ENCODE measurements around the gene COQ8A. TPM values are rescaled to one million over a fixed set of nuclear protein-coding genes. Genes with fewer than 3 reads are reported as not detected.

COQ8A gene
- total RNA-seq, 1 donor from 2014 or later, result 294 TPM

DNA sequence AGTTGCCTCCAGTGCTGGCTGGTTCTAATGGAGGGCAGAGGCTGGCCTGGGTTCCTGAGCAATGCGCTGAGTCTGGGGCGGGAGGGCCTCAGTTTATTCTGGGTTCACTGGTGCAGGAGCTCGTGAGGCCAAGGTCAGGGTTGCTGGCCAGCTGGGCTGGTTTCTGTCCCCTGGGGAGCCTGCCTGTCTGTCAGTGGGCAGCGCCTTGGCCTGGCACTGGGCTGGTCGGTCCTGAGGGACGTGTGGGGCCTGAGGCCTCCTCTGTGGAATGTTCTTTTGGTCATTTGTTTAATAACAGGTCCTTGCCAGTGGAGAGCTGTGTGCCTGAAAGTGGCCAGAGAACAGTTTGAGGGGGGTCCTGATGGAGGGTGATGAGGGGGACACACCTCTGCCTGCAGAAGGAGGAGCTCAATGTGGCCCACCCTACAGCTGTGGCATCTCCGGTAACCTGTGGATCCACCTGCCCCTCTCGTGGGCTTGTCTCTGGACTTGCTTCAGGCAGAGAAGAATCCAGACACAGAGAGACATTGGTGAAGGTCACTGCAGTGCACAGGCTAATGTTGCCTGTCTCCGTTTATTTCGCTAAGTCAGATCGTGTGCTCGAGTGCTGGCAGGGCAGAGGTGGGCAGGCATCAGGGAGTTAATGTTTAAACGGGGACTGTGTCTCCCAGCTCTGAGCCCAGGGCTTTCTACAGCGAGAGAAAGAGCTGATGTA is 34.6 kb downstream of the COQ8A start:
- DNase-seq, result no peak

DNA sequence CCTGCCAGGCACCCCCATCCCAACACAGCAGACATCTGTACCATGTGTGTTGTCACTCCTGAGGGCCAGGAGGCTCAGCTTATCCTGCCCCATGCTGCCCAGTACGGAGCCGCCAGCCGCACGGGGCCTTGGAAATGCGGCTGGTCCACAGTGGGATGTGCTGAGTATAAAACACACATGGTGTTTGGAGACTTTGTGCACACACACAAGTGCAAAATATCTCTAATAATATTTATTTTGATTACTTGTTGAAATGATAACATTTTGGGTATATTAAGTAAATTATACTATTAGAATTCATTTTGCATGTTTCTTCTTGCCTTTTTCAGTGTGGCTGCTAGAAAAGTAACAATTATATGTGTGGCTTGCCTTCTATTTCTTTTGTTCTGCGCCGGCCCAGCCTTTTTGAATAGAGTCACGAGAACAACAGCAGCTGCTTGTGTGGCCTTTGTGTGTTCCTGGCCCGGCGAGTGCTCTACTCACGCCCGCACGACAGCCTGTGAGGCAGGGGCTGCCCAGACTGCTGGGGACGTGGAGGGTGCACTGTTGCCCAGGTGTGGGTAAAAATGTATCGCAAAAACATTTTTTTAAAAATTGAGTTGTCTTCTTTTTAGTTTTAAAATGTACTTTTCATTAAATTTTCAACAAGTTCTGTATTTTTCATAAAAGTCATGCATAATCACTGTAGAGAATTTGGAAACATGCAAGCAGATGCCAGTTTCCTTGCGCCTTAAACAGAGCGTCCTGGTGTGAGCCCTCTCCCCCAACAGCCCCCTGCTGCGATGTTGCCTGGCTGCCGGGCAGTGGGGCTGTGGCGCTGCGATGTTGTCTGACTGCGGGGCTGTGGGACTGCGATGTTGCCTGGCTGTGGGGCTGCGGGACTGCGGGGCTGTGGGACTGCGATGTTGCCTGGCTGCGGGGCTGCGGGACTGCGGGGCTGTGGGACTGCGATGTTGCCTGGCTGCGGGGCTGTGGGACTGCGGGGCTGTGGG is 35.5 kb downstream of the COQ8A start:
- no peak for DNase-seq

DNA sequence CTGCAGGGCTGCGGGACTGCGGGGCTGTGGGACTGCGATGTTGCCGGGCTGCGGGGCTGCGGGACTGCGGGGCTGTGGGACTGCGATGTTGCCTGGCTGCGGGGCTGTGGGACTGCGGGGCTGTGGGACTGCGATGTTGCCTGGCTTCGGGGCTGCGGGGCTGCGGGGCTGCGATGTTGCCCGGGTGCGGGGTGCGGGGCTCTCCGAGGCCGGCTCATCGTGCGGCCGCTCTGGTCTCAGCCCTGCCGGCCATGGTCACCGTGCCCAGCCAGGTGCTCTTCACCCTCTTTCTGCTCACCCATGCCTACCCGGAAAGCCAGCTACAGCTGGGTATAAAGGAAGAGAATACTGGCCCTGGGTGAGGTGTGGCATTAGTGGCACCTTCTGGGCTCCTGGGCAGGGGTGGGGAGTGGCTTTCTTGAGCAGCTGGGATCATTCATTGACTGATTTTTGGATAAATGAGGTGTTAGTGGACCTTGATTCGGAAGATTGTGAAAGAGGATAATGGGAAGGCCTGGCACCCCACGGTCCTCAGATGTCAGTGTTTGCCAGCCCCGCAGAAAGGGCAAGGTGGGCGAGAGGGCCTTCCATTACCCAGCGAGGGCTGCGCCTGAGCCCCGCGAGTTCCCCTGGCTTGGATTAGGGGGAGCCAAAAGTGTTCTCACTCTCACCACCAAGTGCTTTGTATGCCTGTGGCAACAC is 36.3 kb downstream of the COQ8A start:
- DNase-seq, result no peak

DNA sequence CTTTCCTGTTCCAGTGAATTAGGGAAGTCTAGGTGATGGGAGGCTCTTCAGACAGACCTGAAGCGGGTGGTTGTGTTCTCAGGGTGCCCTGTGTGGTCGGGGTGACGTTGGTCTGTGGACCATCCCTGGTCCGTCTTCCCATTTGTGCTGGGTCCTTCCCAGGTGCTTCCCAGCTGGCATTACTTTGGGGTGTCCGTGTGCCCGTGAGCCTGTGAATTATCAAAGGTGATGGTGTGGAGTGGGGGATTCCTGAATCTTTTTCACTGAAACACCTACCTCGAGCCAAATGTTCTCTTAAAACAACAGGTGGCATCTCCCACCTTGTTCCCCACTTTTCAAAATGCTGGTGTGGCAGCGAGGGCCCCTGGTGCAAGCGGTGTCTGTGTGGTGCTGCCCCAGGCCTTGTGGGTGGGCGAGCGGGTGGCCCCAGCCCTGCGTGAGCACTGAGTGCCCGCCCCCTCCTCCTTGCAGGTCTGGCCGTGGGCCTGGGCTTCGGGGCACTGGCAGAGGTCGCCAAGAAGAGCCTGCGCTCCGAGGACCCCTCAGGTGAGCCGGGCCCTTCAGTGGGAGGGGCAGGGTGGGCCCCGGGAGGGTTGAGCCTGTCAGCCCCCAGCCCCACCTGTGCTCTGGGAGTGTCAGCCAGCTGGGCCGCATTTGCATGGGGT is 37.0 kb downstream of the COQ8A start:
- DNase-seq, result no peak

DNA sequence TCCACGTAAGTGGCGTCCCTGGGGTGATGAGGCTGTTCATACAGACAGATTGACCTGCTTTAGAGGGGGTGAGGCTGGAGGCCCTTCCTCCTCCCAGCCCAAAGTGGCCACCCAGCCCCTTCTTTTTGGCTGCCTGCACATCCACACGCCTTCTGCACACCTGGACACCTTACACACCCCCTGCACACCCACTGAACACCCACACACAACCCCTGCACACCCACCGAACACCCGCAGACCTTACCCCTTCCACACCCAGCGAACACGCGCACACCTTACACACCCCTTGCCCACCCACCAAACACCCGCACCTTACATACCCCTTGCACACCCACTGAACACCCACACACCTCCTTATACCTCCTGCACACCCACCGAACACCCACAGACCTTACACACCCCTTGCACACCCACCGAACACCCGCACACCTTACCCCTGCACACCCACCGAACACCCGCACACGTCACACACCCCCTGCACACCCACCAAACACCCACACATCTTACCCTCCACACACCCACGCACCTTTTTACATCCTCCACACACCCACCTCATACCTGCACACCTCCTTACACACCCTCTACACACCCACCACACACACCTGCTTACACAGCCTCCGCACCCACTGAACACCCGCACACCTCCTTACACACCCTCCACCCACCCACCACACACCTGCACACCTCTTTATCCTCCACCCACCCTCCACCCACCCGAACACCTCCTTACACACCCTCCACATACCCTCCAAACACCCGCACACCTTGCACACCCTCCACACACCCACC is 37.7 kb downstream of the COQ8A start:
- DNase-seq, result no peak

DNA sequence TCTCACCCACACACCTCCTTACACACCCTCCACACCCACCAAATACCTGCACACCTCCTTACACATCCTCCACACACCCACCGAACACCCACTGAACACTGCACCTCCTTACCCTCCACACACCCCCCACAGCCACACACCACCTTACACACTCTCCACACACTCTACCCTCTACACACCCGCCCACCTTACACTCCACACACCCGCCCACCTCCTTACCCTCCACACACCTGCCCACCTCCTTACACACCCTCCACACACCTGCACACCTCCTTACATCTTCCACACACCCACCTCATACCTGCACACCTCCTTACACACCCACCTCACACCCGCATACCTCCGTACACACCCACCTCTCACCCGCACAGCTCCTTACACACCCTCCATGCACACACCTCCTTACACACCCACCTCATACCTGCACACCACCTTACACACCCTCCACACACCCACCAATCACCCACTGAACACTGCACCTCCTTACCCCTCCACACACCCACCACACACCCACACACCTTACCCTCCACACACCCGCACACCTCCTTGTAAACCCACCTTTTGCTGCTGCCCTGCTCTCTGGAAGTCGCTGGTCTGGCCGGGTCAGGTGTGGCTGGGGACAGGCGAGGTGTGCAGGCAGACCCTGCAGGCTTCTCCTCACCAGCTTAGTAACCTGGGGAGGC is 38.5 kb downstream of the COQ8A start:
- DNase-seq, result no peak

DNA sequence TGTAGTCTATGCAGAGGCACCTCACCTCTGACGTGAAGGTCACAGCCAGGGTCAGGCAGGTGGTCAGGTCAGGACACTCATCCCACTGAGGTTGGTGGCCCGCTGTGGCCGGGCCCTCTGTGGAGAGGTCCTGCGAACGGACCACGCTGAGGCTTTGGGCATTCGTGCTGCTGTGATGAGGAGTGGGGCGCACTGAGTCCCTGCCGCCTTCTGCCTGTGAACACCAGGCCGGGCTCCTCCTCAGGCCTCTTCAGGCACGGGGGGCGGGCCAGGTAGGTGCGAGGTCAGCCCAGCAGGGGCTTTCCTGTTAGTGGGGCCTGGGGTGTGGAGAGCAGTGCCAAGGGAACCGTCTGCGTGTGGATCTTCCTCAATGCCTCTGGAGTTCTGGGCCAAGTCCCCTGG is 39.0 kb downstream of the COQ8A start:
- no peak for DNase-seq

DNA sequence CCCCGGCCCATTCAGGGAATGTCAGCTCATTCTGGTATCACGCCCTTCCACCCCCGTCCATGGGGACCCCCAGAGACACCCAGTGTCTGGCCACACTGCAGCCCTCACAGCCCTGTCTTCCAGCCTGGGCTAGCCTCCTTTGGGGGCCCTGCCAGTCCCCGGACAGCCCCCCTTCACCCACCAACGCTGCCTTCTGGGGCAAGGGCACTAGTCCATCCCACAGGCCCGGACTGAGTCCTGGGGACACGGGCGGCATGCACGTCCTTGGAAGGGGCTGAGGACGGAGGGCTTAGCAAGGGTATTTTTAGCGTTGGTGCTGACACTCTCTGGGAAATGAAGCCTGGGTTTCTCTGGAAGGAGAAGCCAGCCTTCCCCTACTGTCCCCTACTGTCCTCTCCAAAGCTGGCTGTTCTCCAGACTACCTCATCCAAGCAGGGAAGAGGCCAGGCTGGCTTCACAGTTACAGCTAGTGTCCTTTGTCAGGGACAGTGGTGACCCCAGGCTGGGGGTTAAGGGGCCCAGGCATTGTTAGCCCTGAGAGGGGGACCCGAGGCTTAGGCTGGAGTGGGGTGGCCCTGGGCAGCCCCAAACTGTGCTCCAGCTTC is 39.5 kb downstream of the COQ8A start:
- DNase-seq, result peak; percentile 75

DNA sequence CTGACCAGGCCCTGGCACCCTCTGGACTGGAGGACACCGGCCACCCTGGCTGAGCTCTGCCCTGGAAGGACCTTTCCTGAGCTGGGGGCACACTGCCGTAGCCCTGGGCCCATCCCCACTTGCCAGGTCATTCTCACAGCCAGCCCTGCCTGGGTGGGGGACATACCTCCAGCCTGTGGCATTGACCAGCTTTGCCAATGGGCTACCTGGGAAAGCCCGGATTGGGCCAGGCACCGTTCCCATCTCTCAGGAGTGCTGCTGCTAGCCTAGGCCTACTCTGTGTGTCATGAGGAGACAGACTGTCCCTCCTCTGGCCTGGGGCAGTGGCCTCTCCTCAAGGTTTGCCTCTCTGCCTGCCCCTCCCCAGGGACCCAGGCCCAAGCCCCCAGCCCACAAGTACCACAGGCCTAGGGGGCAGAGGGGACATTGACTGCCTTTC is 40.0 kb downstream of the COQ8A start:
- no peak for DNase-seq

DNA sequence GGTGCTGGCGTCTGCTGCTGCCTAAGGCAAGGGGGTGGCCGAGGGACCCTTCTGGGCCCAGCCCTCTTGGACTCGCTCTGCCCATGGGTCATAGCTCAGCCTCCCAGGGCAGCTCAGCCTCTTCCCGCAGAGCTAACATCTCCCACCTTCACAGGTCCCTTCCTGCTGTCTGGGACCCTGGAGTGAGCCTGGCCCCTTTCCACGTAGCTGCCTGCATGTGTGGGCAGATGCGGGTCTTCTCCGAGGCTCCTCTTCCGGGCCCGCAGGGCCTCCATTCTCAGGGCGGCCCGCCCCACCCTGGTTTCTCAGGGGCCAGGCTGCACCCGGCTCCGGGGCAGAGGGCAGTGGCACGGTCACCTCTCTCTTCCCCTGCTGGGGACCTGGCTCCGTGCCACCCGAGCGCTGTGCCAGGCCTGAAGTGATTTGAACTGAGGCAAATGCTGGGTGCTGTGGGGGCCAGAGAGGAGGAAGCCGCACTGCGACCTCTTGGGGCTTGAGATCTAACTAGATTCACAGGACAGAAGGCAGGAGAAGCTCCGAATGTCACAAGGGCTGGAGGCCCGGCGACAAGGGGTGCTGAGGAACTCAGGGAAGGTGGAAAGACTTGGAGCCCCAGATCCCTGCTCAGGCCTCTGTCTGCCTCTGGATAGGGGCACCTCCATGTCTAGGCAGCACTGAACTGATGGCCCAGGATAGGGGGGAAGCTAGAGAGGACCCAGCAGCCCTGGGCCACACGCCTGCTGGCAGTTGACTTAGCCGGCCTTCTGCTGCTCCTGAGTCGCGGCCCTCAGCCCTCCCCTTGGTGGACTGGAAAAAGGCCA is 40.7 kb downstream of the COQ8A start:
- no peak for DNase-seq

DNA sequence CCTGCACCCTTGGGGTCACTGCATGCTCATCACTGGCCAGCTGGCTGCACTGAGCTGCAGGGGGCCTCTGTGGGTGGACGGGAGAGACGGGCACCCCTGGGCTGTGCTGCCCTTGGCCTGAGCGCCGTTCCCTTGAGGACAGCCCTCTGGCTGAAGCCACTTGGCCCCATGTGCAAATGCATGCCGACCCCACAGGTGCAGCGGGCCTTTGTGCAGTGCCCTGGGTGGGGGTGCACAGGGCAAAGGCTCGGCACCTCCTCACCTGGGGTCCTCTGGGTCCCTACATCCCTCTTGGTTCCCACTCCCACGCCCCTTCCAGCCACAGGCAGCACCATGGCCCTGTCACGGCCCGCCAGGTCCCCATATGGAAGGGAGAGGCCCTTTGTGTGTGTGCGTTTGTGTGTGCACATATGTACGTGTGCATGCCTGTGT is 41.3 kb downstream of the COQ8A start:
- no peak for DNase-seq

DNA sequence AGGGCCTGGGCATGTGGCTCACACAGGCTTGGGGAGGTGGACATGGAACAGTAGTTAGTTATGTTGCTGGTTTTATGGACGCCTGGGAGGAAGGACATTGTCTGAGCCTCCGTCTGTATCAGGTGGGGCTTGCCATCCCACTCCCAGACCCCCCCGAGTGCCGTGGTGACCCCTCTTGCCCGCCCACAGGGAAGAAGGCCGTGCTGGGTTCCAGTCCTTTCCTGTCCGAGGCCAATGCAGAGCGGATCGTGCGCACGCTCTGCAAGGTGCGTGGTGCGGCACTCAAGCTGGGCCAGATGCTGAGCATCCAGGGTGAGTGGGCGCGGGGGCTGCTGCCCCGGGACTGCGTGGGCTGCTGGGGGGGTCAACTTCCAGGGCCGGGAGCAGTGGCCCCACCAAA is 41.7 kb downstream of the COQ8A start:
- DNase-seq, result no peak

DNA sequence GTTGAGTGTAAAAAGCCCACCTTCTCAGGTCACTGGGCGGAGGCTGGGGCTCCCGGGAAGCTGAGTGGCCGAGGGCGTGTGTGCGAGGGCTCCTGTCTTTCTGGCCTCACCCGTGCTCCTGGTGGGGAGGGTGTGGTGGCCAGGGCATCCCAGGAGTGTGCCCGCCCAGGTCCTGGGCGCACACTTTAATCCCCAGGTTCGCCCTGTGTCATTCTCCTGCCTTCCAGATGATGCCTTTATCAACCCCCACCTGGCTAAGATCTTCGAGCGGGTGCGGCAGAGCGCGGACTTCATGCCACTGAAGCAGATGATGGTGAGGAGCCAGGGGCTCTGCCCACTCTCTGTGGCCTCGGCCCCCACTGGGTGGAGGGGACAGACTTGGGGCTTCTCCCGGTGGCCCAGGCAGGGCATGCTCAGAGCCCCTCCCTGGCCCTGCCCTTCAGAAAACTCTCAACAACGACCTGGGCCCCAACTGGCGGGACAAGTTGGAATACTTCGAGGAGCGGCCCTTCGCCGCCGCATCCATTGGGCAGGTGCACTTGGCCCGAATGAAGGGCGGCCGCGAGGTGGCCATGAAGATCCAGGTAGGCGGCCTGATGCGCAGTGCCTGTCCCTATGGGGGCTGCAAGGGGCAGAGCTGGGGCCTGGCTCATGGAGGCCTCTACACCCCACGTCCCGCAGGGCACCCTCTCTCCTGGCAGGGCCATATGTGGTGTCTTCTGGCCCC is 42.5 kb downstream of the COQ8A start:
- no peak for DNase-seq

DNA sequence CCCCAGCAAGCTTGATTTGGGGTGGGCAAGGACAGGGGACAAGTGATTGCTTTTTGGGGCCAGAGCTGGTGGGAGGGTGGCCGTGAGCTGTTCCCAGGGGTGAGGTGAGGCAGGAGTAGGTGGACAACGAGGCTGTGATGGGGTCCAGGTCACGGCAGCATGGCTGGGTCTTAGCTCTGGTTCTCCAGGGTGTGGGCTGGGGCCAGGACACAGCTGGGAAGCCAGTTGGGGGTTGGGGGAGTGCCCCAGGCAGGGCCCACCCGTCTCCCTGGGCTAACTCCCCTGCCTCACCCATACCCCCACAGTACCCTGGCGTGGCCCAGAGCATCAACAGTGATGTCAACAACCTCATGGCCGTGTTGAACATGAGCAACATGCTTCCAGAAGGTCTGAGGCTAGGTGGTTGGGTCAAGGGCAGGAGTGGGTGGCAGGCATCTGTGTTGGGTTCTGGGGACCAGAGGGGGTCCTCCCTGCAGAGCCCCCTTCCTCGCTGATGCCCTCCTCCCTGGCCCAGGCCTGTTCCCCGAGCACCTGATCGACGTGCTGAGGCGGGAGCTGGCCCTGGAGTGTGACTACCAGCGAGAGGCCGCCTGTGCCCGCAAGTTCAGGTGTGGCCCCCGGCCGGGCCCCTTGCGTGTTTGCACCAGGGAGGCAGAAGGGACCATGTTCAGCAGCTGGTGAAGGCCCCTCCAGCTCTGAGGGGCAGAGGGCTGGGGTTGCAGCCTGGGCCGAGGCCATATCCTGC is 43.3 kb downstream of the COQ8A start:
- DNase-seq, result no peak

DNA sequence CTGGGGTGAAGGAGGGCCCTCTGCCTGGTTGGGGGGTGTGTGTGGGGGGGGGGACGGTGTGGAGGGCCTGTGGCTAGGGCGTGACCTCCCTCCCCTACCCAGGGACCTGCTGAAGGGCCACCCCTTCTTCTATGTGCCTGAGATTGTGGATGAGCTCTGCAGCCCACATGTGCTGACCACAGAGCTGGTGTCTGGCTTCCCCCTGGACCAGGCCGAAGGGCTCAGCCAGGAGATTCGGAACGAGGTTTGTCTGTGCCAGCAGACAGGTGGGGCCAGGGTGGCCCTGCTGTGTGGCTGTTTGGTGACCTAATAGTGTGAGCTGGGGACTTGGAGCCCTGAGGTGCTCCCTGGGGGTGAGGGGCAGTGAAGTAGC is 43.9 kb downstream of the COQ8A start:
- DNase-seq, result no peak

DNA sequence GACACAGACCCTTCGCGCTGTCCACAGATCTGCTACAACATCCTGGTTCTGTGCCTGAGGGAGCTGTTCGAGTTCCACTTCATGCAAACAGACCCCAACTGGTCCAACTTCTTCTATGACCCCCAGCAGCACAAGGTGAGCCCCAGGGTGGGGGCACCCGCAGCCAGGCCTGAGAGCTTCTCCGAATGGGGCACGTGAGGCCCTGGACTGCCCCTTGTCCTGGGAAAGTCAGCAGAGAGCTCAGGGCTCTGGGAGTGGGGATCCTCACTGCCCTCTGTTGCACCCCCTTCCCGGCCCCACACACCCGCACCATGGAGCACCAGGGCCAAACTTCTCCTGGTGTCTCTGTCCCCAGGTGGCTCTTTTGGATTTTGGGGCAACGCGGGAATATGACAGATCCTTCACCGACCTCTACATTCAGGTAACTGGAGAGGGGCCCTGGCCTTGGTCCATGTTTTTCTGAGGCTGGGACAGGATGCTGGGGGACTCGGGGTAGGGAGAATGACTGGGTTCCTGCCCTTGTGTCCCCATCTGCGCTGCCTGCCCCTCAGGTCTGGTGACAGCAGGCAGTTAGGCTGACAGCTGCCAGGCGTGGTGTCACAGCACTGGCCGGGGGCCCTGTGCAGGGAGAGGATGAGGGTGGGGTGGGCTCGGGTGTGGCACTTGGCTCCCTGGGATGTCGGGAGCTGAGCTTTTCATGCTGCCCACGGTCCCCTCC is 44.6 kb downstream of the COQ8A start:
- DNase-seq, result peak; percentile 80

DNA sequence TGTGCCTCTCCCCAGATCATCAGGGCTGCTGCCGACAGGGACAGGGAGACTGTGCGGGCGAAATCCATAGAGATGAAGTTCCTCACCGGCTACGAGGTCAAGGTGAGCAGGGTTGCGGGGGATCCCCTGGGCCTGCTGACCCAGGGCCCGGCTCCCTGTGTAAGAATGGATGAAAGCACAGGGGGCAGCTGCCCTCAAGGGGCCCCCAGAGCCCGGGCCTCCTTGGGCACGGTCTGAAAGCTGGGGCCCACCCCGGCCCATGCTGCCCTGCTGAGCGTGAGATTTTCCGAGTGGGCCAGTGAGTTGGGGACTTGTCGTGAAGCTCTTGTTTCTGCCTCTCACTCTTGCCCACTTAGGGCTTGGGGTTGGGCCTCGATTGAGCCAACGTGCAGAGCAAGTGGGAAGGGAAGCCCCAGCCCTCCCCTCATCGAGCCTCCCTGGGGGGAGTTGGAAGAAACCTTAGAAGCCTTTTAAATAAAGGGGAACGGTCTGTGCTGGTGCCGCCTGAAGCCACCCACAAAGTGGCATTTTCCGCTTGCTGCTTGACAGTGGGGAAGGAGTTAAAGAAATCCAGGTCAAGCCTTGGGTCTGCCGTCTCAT is 45.2 kb downstream of the COQ8A start:
- no peak for DNase-seq

All from tongue (tissue), 2 donors.